ENCODE data around the gene MRTFB.

DNA sequence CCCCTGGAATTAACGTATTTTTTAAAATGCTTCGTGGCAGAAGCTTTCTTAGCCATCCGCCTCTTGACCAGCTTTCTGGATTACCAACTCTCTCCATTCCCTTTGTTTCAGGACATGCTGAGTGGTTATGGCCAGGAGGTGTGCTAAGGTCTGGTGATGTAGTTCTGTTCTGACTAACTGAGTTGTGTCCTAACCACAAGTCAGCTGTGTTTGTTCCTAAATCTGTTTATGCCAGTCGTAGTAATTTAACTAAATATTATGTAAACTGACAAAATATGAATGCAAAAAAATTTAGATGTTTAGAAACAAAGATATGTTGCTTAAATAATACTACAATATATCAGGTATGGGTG is 61.6 kb downstream of the MRTFB start:
- TF ChIP-seq, protein P1, sequence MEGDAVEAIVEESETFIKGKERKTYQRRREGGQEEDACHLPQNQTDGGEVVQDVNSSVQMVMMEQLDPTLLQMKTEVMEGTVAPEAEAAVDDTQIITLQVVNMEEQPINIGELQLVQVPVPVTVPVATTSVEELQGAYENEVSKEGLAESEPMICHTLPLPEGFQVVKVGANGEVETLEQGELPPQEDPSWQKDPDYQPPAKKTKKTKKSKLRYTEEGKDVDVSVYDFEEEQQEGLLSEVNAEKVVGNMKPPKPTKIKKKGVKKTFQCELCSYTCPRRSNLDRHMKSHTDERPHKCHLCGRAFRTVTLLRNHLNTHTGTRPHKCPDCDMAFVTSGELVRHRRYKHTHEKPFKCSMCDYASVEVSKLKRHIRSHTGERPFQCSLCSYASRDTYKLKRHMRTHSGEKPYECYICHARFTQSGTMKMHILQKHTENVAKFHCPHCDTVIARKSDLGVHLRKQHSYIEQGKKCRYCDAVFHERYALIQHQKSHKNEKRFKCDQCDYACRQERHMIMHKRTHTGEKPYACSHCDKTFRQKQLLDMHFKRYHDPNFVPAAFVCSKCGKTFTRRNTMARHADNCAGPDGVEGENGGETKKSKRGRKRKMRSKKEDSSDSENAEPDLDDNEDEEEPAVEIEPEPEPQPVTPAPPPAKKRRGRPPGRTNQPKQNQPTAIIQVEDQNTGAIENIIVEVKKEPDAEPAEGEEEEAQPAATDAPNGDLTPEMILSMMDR (IDR thresholded peaks at IDR 0.05; ENCODE audit: low read depth, low read length): no peak
- no peak for TF ChIP-seq POLR2A (IDR thresholded peaks at IDR 0.05; ENCODE audit: extremely low read depth, insufficient read length)

All from NB4 (cell line).